ENCODE results near the gene AHI1.

- peak in 1 of 2 donors; percentile 26 for TF ChIP-seq CTCF (conservative IDR thresholded peaks at IDR 0.05 in 1 of 2, IDR thresholded peaks at IDR 0.05 in 1 of 2; ENCODE audit: low read depth in 1 of 2, low read length in 2 of 2)
- TF ChIP-seq EZH2 (IDR thresholded peaks at IDR 0.05; ENCODE audit: low read length, missing control alignments) = no peak
Measured at GRCh38 chr6:135411339-135411738, 86.2 kb downstream of the AHI1 start.
